Measurements from ENCODE around the gene TJP2. TPM values are rescaled to one million over a fixed set of nuclear protein-coding genes. Genes with fewer than 3 reads are reported as not detected.

TJP2 gene
- polyA plus RNA-seq, 1 donor from 2014 or later = 3.1 TPM

- no peak overlapping the region for H2AFZ ChIP-seq (ENCODE audit: low read depth, low read length)
- TF ChIP-seq EP300 (conservative IDR thresholded peaks at IDR 0.05; ENCODE audit: poor library complexity, severe bottlenecking) (no peak), SMC3 (conservative IDR thresholded peaks at IDR 0.05; ENCODE audit: poor library complexity) (no peak), EZH2 (IDR thresholded peaks at IDR 0.05; ENCODE audit: borderline replicate concordance, insufficient read depth, low read length, poor library complexity, severe bottlenecking) (no peak), REST (IDR thresholded peaks at IDR 0.05; ENCODE audit: borderline replicate concordance) (no peak), POLR2AphosphoS5 (IDR thresholded peaks at IDR 0.05) (no peak), CTCF (IDR thresholded peaks at IDR 0.05; ENCODE audit: poor library complexity, severe bottlenecking) (no peak), MXI1 (conservative IDR thresholded peaks at IDR 0.05; ENCODE audit: poor library complexity, severe bottlenecking) (no peak), TAF1 (IDR thresholded peaks at IDR 0.05; ENCODE audit: low read depth) (no peak), RAD21 (conservative IDR thresholded peaks at IDR 0.05) (no peak)
These were observed 139.1 kb downstream of the TJP2 start for GRCh38 chr9:69313175-69313574.

GRCh38 chr9:69314547-69314946 is 140.5 kb downstream of the TJP2 start:
- no peaks in the 10 kb centered on the region for H3K9me2 ChIP-seq (ENCODE audit: insufficient read depth, low read length)
- no peak overlapping the region for H2AFZ ChIP-seq (ENCODE audit: low read depth, low read length)
- no peak overlapping the region for H3K4me3 ChIP-seq (ENCODE audit: low read length)
- peaks cover 16% of the 10 kb centered on the region for H3K9me3 ChIP-seq (ENCODE audit: low read length)
- no peak for TF ChIP-seq REST (IDR thresholded peaks at IDR 0.05; ENCODE audit: borderline replicate concordance)
- TF ChIP-seq SMC3 (conservative IDR thresholded peaks at IDR 0.05; ENCODE audit: poor library complexity) = no peak
- no peak for TF ChIP-seq POLR2AphosphoS5 (IDR thresholded peaks at IDR 0.05)
- TF ChIP-seq EZH2 (IDR thresholded peaks at IDR 0.05; ENCODE audit: borderline replicate concordance, insufficient read depth, low read length, poor library complexity, severe bottlenecking) = no peak
- TF ChIP-seq MXI1 (conservative IDR thresholded peaks at IDR 0.05; ENCODE audit: poor library complexity, severe bottlenecking) = no peak
- no peak for TF ChIP-seq TAF1 (IDR thresholded peaks at IDR 0.05; ENCODE audit: low read depth)
- no peak for TF ChIP-seq EP300 (conservative IDR thresholded peaks at IDR 0.05; ENCODE audit: poor library complexity, severe bottlenecking)
- no peaks in the 10 kb centered on the region for H4K20me1 ChIP-seq (ENCODE audit: insufficient read depth)
- H3K27me3 ChIP-seq (ENCODE audit: insufficient read depth, low read depth, low read length) = no peaks in the 10 kb centered on the region
- H3F3A ChIP-seq (ENCODE audit: insufficient read depth, low read length, poor library complexity, severe bottlenecking) = no peaks in the 10 kb centered on the region
- H3K9ac ChIP-seq (ENCODE audit: low read length) = no peak overlapping the region
- H3K4me2 ChIP-seq (ENCODE audit: low read length) = no peak overlapping the region
- H3K36me3 ChIP-seq (ENCODE audit: insufficient read depth, low read length) = no peaks in the 10 kb centered on the region
- no peaks in the 10 kb centered on the region for H3K79me2 ChIP-seq (replicated peaks; ENCODE audit: insufficient read depth, low read length)
- no peak overlapping the region for H3K27ac ChIP-seq (ENCODE audit: low read length)

More at GRCh38 chr9:69313175-69313574, 139.1 kb downstream of the TJP2 start:
- Histone ChIP-seq H3K9me3 (ENCODE audit: low read length) (peaks cover 16% of the 10 kb centered on the region), H4K20me1 (ENCODE audit: insufficient read depth) (no peaks in the 10 kb centered on the region), H3K27me3 (ENCODE audit: insufficient read depth, low read depth, low read length) (no peaks in the 10 kb centered on the region), H3K27ac (ENCODE audit: low read length) (no peak overlapping the region), H3K79me2 (replicated peaks; ENCODE audit: insufficient read depth, low read length) (no peaks in the 10 kb centered on the region), H3F3A (ENCODE audit: insufficient read depth, low read length, poor library complexity, severe bottlenecking) (no peaks in the 10 kb centered on the region), H3K4me3 (ENCODE audit: low read length) (no peak overlapping the region), H3K9ac (ENCODE audit: low read length) (no peak overlapping the region), H3K36me3 (ENCODE audit: insufficient read depth, low read length) (no peaks in the 10 kb centered on the region), H3K9me2 (ENCODE audit: insufficient read depth, low read length) (no peaks in the 10 kb centered on the region), H3K4me2 (ENCODE audit: low read length) (no peak overlapping the region)

Data from neural cell (in vitro differentiated cells).